ENCODE measurements around the gene PRR12. TPM values are rescaled to one million over a fixed set of nuclear protein-coding genes. Genes with fewer than 3 reads are reported as not detected.

Gene PRR12, protein sequence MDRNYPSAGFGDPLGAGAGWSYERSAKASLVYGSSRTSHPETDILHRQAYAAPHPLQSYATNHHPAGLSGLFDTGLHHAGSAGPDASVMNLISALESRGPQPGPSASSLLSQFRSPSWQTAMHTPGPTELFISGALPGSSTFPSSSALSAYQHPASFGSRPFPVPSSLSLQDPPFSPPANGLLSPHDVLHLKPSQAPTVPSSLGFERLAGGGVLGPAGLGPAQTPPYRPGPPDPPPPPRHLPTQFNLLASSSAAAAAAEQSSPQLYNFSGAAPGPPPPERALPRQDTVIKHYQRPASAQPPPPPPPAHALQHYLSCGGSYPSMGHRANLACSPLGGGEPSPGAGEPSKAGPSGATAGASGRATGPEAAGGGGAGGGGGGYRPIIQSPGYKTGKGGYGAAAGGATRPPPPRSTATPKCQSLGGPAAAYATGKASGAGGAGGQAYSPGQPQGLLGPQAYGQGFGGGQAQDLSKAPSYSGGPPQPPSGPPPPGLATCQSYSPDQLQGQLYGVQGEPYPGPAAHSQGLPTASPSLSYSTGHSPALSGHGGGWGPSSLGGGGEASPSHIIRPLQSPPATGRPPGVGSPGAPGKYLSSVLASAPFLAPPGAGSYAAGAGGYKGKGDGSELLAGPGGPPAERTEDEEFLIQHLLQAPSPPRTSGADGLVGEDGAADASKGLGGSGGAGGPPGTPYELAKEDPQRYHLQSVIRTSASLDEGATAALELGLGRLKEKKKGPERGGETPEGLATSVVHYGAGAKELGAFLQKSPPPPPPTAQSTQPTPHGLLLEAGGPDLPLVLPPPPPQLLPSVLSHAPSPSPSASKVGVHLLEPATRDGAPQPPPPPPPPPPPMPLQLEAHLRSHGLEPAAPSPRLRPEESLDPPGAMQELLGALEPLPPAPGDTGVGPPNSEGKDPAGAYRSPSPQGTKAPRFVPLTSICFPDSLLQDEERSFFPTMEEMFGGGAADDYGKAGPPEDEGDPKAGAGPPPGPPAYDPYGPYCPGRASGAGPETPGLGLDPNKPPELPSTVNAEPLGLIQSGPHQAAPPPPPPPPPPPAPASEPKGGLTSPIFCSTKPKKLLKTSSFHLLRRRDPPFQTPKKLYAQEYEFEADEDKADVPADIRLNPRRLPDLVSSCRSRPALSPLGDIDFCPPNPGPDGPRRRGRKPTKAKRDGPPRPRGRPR (N-terminal part only)
- 5.4 TPM for polyA plus RNA-seq (2012; ENCODE audit: low read depth, missing spikeins)

GRCh38 chr19:49590971-49591730, at the start of gene PRR12:
PRR12 (plus strand) TSS chr19:49591182; CDS start chr19:49591655, 473 bp downstream.
- FAIRE-seq = no peak
- peak; percentile 72 for DNase-seq (ENCODE audit: insufficient read length, low spot score)
- TF ChIP-seq POLR2AphosphoS5 (IDR thresholded peaks at IDR 0.05; ENCODE audit: low read depth, low read length) (no peak), TAF1 (IDR thresholded peaks at IDR 0.05; ENCODE audit: low read depth, low read length) (peak; percentile 25; the same call in 1 of the 2 replicates)

DNA sequence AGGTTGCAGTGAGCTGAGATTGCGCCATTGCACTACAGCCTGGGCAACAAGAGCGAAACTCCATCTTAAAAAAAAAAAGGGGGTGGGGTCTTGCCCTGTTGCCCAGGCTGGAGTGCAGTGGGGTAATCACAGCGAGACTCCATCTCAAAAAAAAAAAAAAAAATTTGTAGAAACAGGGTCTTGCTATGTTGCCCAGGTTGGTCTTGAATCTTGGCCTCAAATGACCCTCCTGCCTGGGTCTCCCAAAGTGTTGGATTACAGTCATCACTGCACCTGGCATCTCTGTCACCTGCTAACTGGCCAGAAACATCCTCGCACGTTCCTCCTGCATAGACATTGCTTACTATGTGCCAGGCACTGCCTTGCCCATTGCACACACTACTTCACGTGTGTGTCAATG, 49.1 kb upstream of the PRR12 start:
- TF ChIP-seq POLR2AphosphoS5 (IDR thresholded peaks at IDR 0.05; ENCODE audit: low read depth, low read length) (no peak), PAX5 (IDR thresholded peaks at IDR 0.05; ENCODE audit: insufficient read depth, low read length, severe bottlenecking) (no peak), POLR2A (IDR thresholded peaks at IDR 0.05; ENCODE audit: low read depth, low read length) (no peak), TAF1 (IDR thresholded peaks at IDR 0.05; ENCODE audit: low read depth, low read length) (no peak), POU2F2 (IDR thresholded peaks at IDR 0.05; ENCODE audit: low read depth, low read length) (no peak), SPI1 (IDR thresholded peaks at IDR 0.05; ENCODE audit: low read depth, low read length) (no peak)
- peak; percentile 62 for FAIRE-seq
- DNase-seq (ENCODE audit: insufficient read length, low spot score) = no peak

- TF ChIP-seq POLR2AphosphoS5 (IDR thresholded peaks at IDR 0.05; ENCODE audit: low read depth, low read length) (no peak), POLR2A (IDR thresholded peaks at IDR 0.05; ENCODE audit: low read depth, low read length) (no peak), PAX5 (IDR thresholded peaks at IDR 0.05; ENCODE audit: insufficient read depth, low read length, severe bottlenecking) (no peak), POU2F2 (IDR thresholded peaks at IDR 0.05; ENCODE audit: low read depth, low read length) (no peak), SPI1 (IDR thresholded peaks at IDR 0.05; ENCODE audit: low read depth, low read length) (no peak), TAF1 (IDR thresholded peaks at IDR 0.05; ENCODE audit: low read depth, low read length) (no peak)
- DNase-seq (ENCODE audit: insufficient read length, low spot score) = no peak
- no peak for FAIRE-seq
Observed at GRCh38 chr19:49542446-49542845, 48.5 kb upstream of the PRR12 start.

DNA sequence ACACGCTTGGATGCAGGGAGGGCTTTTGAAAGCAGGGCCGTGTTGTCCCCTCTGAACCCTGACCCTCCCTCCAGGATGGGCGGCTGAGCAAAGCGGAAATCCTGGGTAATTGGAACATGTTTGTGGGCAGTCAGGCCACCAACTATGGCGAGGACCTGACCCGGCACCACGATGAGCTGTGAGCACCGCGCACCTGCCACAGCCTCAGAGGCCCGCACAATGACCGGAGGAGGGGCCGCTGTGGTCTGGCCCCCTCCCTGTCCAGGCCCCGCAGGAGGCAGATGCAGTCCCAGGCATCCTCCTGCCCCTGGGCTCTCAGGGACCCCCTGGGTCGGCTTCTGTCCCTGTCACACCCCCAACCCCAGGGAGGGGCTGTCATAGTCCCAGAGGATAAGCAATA, 48.0 kb upstream of the PRR12 start:
- DNase-seq (ENCODE audit: insufficient read length, low spot score) = no peak
- FAIRE-seq = no peak

GRCh38 chr19:49544154-49544553, 46.8 kb upstream of the PRR12 start:
- DNase-seq (ENCODE audit: insufficient read length, low spot score) (no peak), FAIRE-seq (no peak)
- TF ChIP-seq POLR2AphosphoS5 (IDR thresholded peaks at IDR 0.05; ENCODE audit: low read depth, low read length) (no peak), TAF1 (IDR thresholded peaks at IDR 0.05; ENCODE audit: low read depth, low read length) (no peak), POU2F2 (IDR thresholded peaks at IDR 0.05; ENCODE audit: low read depth, low read length) (no peak), PAX5 (IDR thresholded peaks at IDR 0.05; ENCODE audit: insufficient read depth, low read length, severe bottlenecking) (no peak), POLR2A (IDR thresholded peaks at IDR 0.05; ENCODE audit: low read depth, low read length) (no peak), SPI1 (IDR thresholded peaks at IDR 0.05; ENCODE audit: low read depth, low read length) (no peak)

More for the DNA sequence above, 48.0 kb upstream of the PRR12 start:
- TF ChIP-seq SPI1 (IDR thresholded peaks at IDR 0.05; ENCODE audit: low read depth, low read length) (no peak), TAF1 (IDR thresholded peaks at IDR 0.05; ENCODE audit: low read depth, low read length) (no peak), POLR2AphosphoS5 (IDR thresholded peaks at IDR 0.05; ENCODE audit: low read depth, low read length) (no peak)

GRCh38 chr19:49546825-49547565, 44.0 kb upstream of the PRR12 start:
- TF ChIP-seq POLR2AphosphoS5 (IDR thresholded peaks at IDR 0.05; ENCODE audit: low read depth, low read length) = no peak
- TF ChIP-seq TAF1 (IDR thresholded peaks at IDR 0.05; ENCODE audit: low read depth, low read length) = no peak
- no peak for TF ChIP-seq PAX5 (IDR thresholded peaks at IDR 0.05; ENCODE audit: insufficient read depth, low read length, severe bottlenecking)
- no peak for TF ChIP-seq POU2F2 (IDR thresholded peaks at IDR 0.05; ENCODE audit: low read depth, low read length)
- no peak for TF ChIP-seq SPI1 (IDR thresholded peaks at IDR 0.05; ENCODE audit: low read depth, low read length)
- no peak for TF ChIP-seq POLR2A (IDR thresholded peaks at IDR 0.05; ENCODE audit: low read depth, low read length)
- DNase-seq (ENCODE audit: insufficient read length, low spot score) = no peak
- FAIRE-seq = peak; percentile 85

DNA sequence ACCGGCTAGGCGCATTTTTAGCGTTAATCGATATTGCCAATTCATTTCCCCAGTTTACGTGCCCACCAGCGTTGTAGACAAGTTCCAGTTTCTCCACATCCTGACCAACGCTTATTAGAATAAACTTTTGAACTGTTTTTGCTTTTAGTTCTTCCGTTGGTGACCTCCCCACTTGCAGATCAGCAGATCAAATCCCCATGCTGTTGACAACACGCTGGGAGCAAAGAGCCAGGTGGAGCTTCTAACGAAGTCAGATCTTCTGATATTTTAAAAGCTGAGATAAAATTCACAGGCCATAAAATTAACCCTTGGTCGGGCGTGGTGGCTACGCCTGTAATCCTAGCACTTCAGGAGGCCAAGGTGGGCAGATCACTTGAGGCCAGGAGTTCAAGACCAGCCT, 41.9 kb upstream of the PRR12 start:
- DNase-seq (ENCODE audit: insufficient read length, low spot score) (no peak), FAIRE-seq (no peak)
- TF ChIP-seq TAF1 (IDR thresholded peaks at IDR 0.05; ENCODE audit: low read depth, low read length) (no peak), SPI1 (IDR thresholded peaks at IDR 0.05; ENCODE audit: low read depth, low read length) (no peak), POLR2AphosphoS5 (IDR thresholded peaks at IDR 0.05; ENCODE audit: low read depth, low read length) (no peak), POLR2A (IDR thresholded peaks at IDR 0.05; ENCODE audit: low read depth, low read length) (no peak), POU2F2 (IDR thresholded peaks at IDR 0.05; ENCODE audit: low read depth, low read length) (no peak), PAX5 (IDR thresholded peaks at IDR 0.05; ENCODE audit: insufficient read depth, low read length, severe bottlenecking) (no peak)

DNA sequence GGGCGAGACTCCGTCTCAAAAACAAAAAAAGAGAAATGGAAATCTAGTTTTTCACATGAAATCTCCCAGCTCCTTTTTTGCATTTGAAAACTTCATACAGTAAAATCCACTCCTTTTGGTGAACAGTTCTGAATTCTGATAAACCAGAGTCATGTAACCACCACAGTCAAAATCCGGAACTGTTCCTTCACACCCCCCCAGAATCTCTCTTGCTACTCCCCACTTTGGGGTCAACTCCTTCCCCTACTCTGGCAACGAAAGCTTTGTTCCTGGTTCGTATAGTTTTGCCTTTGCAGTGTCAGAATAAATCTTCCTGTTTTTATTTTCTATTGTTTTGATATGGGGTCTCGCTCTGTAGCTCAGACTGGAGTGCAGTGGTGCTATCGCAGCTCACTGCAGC, 39.5 kb upstream of the PRR12 start:
- FAIRE-seq (no peak), DNase-seq (ENCODE audit: insufficient read length, low spot score) (no peak)
- TF ChIP-seq POLR2AphosphoS5 (IDR thresholded peaks at IDR 0.05; ENCODE audit: low read depth, low read length) (no peak), POU2F2 (IDR thresholded peaks at IDR 0.05; ENCODE audit: low read depth, low read length) (no peak), PAX5 (IDR thresholded peaks at IDR 0.05; ENCODE audit: insufficient read depth, low read length, severe bottlenecking) (no peak), POLR2A (IDR thresholded peaks at IDR 0.05; ENCODE audit: low read depth, low read length) (no peak), SPI1 (IDR thresholded peaks at IDR 0.05; ENCODE audit: low read depth, low read length) (no peak), TAF1 (IDR thresholded peaks at IDR 0.05; ENCODE audit: low read depth, low read length) (no peak)

Measured in GM12891 (cell line).